Naive thymus-derived CD4-positive, alpha-beta T cell (primary cell): ENCODE measurements around the gene GAL3ST3. TPM values are rescaled to one million over a fixed set of nuclear protein-coding genes. Genes with fewer than 3 reads are reported as not detected.
A peak's percentile ranks its signal among the peaks of the same experiment; 100 is the strongest.

Source experiments
- ATAC-seq: fragments of 150-1000 bp; cut with Tn5 transposase; 2 replicates; pipeline ENCODE4 v1.10.0; 2021; ENCODE audit warnings: mild to moderate bottlenecking, moderate library complexity
- CTCF ChIA-PET: fragments of 350-600 bp; sonication (Branson Sonifier 250); formaldehyde crosslinking; loops from one replicate; lab custom pipeline; 2021; ENCODE audit warnings: antibody characterized with exemption; lab: Charles Lee
- POLR2A ChIA-PET: fragments of 350-600 bp; sonication (Branson Sonifier 250); formaldehyde crosslinking; loops from one replicate; lab custom pipeline; 2021; ENCODE audit warnings: antibody characterized with exemption, inconsistent platforms; lab: Charles Lee
- DNase-seq, 9 donors: peaks; one replicate each; pipeline versions ENCODE4 v3.0.0 to v3.0.0-alpha.2; 2020 to 2022; ENCODE audit warnings: mixed read lengths in 1 of 9
- H3K27ac ChIP-seq: one replicate; pipeline ENCODE4 v1.7.0; 2013; ENCODE audit warnings: mild to moderate bottlenecking, low read depth, low read length, moderate library complexity
- H3K27me3 ChIP-seq, 2 donors: one replicate each; pipeline ENCODE4 v1.7.0; 2013; ENCODE audit warnings: low read length in 2 of 2, mild to moderate bottlenecking in 2 of 2, moderate library complexity in 2 of 2; ENCODE audit not compliant: control insufficient read depth in 2 of 2, insufficient read depth in 2 of 2
- H3K36me3 ChIP-seq, 3 experiments: 1 replicate in 2 of 3; 2 replicates in 1 of 3; pipeline ENCODE4 v1.7.0; 2013; ENCODE audit warnings: low read length in 3 of 3, mild to moderate bottlenecking in 3 of 3, moderate library complexity in 1 of 3; ENCODE audit not compliant: insufficient read depth in 3 of 3, control insufficient read depth in 2 of 3
- H3K4me1 ChIP-seq, 2 donors: one replicate each; pipeline ENCODE4 v1.7.0; 2013; ENCODE audit warnings: low read length in 2 of 2, mild to moderate bottlenecking in 2 of 2, moderate library complexity in 1 of 2; ENCODE audit not compliant: control insufficient read depth in 2 of 2, insufficient read depth in 2 of 2
- H3K4me3 ChIP-seq: 2 replicates; pipeline ENCODE4 v1.7.0; 2013; ENCODE audit warnings: mild to moderate bottlenecking, low read length
- H3K9me3 ChIP-seq, 3 experiments: 1 replicate in 2 of 3; 2 replicates in 1 of 3; pipeline ENCODE4 v1.7.0; 2013; ENCODE audit warnings: low read length in 3 of 3; ENCODE audit not compliant: control insufficient read depth in 2 of 3
- H3K27ac Mint-ChIP-seq, 9 donors: one replicate each; pipeline ENCODE4 v1.8.0; 2020 to 2022; ENCODE audit warnings: mixed read lengths in 9 of 9, mild to moderate bottlenecking in 8 of 9, moderate library complexity in 5 of 9, inconsistent platforms in 2 of 9
- H3K27me3 Mint-ChIP-seq, 5 donors: one replicate each; pipeline ENCODE4 v1.8.0; 2021 to 2022; ENCODE audit warnings: mixed read lengths in 5 of 5, mild to moderate bottlenecking in 1 of 5
- H3K36me3 Mint-ChIP-seq, 5 donors: one replicate each; pipeline ENCODE4 v1.8.0; 2020 to 2022; ENCODE audit warnings: mixed read lengths in 5 of 5, mild to moderate bottlenecking in 3 of 5, inconsistent platforms in 1 of 5
- H3K4me1 Mint-ChIP-seq, 7 donors: one replicate each; pipeline ENCODE4 v1.8.0; 2020 to 2022; ENCODE audit warnings: mixed read lengths in 7 of 7, mild to moderate bottlenecking in 3 of 7, inconsistent platforms in 1 of 7
- H3K4me3 Mint-ChIP-seq, 10 donors: one replicate each; pipeline ENCODE4 v1.8.0; 2020 to 2022; ENCODE audit warnings: mild to moderate bottlenecking in 10 of 10, mixed read lengths in 10 of 10, moderate library complexity in 6 of 10, inconsistent platforms in 2 of 10
- H3K9me3 Mint-ChIP-seq, 11 donors: one replicate each; pipeline ENCODE4 v1.8.0; 2020 to 2022; ENCODE audit warnings: mixed read lengths in 11 of 11, mild to moderate bottlenecking in 4 of 11, inconsistent platforms in 1 of 11, moderate library complexity in 1 of 11
- intact Hi-C, 2 donors: fragments of 100-400 bp; cut with micrococcal nuclease; formaldehyde crosslinking; loops; one replicate each; pipeline ENCODE4 v1.15.1; 2023
- polyA plus RNA-seq, 2 donors: library from polyadenylated mRNA; unstranded; fragments of 300-500 nt; fragmentation: Illumina TruSeq; gene quantifications; one replicate each; pipeline ENCODE4 v1.2.3, GENCODE V29; 2021
- total RNA-seq, 6 experiments: library from RNA in 5 of 6; stranded (reverse) in 5 of 6; gene quantifications; 1 replicate in 5 of 6; 2 replicates in 1 of 6; pipeline ENCODE4 v1.2.3 and lab custom pipeline; 2021 to 2026

Gene GAL3ST3
- total and polyA plus RNA-seq, 7 experiments from 2014 or later: not detected

GRCh38 chr11:66052664-66052982 is 3.7 kb upstream of the GAL3ST3 start:
- ATAC-seq (no peak), DNase-seq (no peak)
- Histone ChIP-seq H3K27ac (peak overlapping the region; percentile 93), H3K4me1 (peaks cover 14 to 18% of the 10 kb centered on the region in 2 donors), H3K9me3 (no peaks in the 10 kb centered on the region), H3K4me3 (peak overlapping the region; percentile 88), H3K27me3 (no peaks in the 10 kb centered on the region), H3K36me3 (peaks cover 12 to 46% (median 24%) of the 10 kb centered on the region in 3 experiments)
- H3K4me3 Mint-ChIP-seq: peak overlapping the region; percentile 95 to 100 (median 98)
- peaks cover 0 to 9% (median 0%) of the 10 kb centered on the region in 5 donors for H3K27me3 Mint-ChIP-seq
- H3K36me3 Mint-ChIP-seq: peaks cover 4 to 32% (median 14%) of the 10 kb centered on the region in 5 donors
- ChIA-PET POLR2A (interaction anchor here (0.6 to 3.8 kb wide), 16 partner anchors 11 to 737 kb away, joined by 3 to 37 read pairs (median 5); partner anchors contain the start of genes BANF1, CCDC85B, EIF1AD and KAT5), CTCF (interaction anchor here (0.5 to 5.7 kb wide), 9 partner anchors 9 to 193 kb away, joined by 3 to 36 read pairs (median 3); partner anchors contain the start of gene MUS81)
- peaks cover 17 to 44% (median 38%) of the 10 kb centered on the region in 7 donors for H3K4me1 Mint-ChIP-seq
- peak overlapping the region; percentile 95 to 99 (median 98) for H3K27ac Mint-ChIP-seq
- intact Hi-C loops: loop anchor here (1.0 to 10.0 kb wide), 10 partner anchors 49 to 482 kb away; partner anchors contain the start of genes BANF1 (in 2 of the 2), CFL1 (in 2 of the 2), EIF1AD (in 2 of the 2) and FOSL1 (in 1 of the 2)
- peaks cover 0 to 2% (median 0%) of the 10 kb centered on the region in 11 donors for H3K9me3 Mint-ChIP-seq

DNA sequence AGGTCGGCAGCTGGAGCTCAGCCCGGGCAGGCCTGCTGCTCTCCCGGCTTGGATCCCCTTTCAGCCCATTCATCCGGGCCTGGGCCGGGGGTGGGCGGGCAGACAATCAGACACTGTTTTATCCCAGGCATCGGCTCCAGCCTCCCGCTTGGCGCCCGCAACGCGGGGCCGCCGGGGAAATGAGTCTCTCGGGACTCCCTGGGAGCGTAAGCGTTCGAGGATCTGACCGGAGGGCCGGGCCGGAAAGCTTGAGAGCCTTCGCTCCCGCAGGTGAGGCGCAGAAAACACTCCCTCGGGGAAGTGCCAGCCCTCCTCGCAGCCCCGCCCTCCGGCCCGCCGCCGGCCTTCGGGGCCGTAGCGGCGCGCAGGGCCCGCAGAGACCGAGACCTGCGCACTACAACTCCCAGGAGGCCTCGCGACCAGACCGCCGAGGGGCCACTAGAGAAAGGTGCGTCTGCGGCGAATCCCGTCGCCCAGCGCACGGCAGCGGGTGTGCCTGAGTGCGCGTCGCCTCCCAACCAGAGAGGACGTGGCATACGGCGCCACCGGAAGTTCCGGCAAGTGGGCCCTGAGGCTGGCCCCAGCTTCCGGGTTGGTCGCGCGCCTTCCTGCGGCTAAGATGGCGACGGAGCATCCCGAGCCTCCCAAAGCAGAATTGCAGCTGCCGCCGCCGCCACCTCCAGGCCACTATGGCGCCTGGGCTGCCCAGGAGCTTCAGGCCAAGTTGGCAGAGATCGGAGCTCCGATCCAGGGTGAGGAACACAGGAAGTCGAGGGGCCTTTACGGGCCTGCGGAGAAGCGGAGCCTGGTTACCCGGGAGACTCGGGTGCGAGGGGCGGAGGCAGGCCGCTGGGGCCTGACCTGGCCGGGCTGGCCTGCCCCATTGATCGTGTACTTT is 3.1 kb upstream of the GAL3ST3 start, which contains the start of gene SF3B2:
SF3B2 (plus strand) TSS at position 599 of the 898 bp plus-strand sequence; CDS start at position 620, 21 bp downstream.
- ATAC-seq: peak; percentile 99
- Mint-ChIP-seq H3K4me1 (peaks cover 17 to 44% (median 38%) of the 10 kb centered on the region in 7 donors), H3K27ac (peak within 1 kb of the TSS; percentile 95 to 99 (median 98)), H3K27me3 (peaks cover 0 to 9% (median 0%) of the 10 kb centered on the region in 5 donors), H3K4me3 (peak within 1 kb of the TSS; percentile 95 to 100 (median 98)), H3K9me3 (peaks cover 0 to 2% (median 0%) of the 10 kb centered on the region in 11 donors), H3K36me3 (peaks cover under 1 to 28% (median 11%) of the 10 kb centered on the region in 5 donors)
- intact Hi-C loops: loop anchor here (1.0 to 10.0 kb wide), 11 partner anchors 49 to 482 kb away; partner anchors contain the start of genes BANF1 (in 2 of the 2), CFL1 (in 2 of the 2), EIF1AD (in 2 of the 2) and FIBP (in 1 of the 2)
- Histone ChIP-seq H3K4me1 (peaks cover 14 to 18% of the 10 kb centered on the region in 2 donors), H3K27me3 (no peaks in the 10 kb centered on the region), H3K27ac (peak within 1 kb of the TSS; percentile 93), H3K9me3 (no peaks in the 10 kb centered on the region), H3K4me3 (peak within 1 kb of the TSS; percentile 88), H3K36me3 (peaks cover 12 to 39% (median 21%) of the 10 kb centered on the region in 3 experiments)
- peak; percentile 81 to 94 (median 93) for DNase-seq
- ChIA-PET CTCF (interaction anchor here (0.5 to 5.7 kb wide), 8 partner anchors 8 to 192 kb away, joined by 3 to 36 read pairs (median 4); partner anchors contain the start of gene MUS81), POLR2A (interaction anchor here (0.6 to 3.8 kb wide), 21 partner anchors 11 to 917 kb away, joined by 3 to 37 read pairs (median 5); partner anchors contain the start of genes BANF1, CCDC85B, CFL1 and EIF1AD)

- DNase-seq (no peak), ATAC-seq (no peak)
- no peaks in the 10 kb centered on the region for H3K27me3 ChIP-seq
- ChIA-PET POLR2A (interaction anchor here (0.9 to 3.8 kb wide), 9 partner anchors 18 to 916 kb away, joined by 3 to 37 read pairs (median 6); partner anchors contain the start of genes BANF1, CFL1, EIF1AD and PACS1), CTCF (interaction anchor here (5.7 kb wide), 1 partner anchor 17 kb away, joined by 36 read pairs; no protein-coding TSS in a partner anchor)
- H3K4me1 ChIP-seq: peaks cover 14 to 18% of the 10 kb centered on the region in 2 donors
- Mint-ChIP-seq H3K4me1 (peaks cover 17 to 44% (median 38%) of the 10 kb centered on the region in 7 donors), H3K27me3 (peaks cover 0 to 13% (median 0%) of the 10 kb centered on the region in 5 donors), H3K27ac (peak overlapping the region; percentile 64 to 99 (median 96)), H3K4me3 (peak overlapping the region; percentile 90 to 99 (median 96)), H3K9me3 (peaks cover 0 to 2% (median 0%) of the 10 kb centered on the region in 11 donors), H3K36me3 (peaks cover 0 to 24% (median 11%) of the 10 kb centered on the region in 5 donors)
- intact Hi-C loops: loop anchor here (1.0 to 10.0 kb wide), 5 partner anchors 147 to 399 kb away; partner anchors contain the start of genes FIBP (in 1 of the 2), FOSL1 (in 1 of the 2), RAB1B (in 1 of the 2) and YIF1A (in 1 of the 2)
- H3K36me3 ChIP-seq: peaks cover 8 to 33% (median 14%) of the 10 kb centered on the region in 3 experiments
- peak overlapping the region; percentile 88 for H3K4me3 ChIP-seq
- peak overlapping the region; percentile 93 for H3K27ac ChIP-seq
- no peaks in the 10 kb centered on the region for H3K9me3 ChIP-seq
These were observed 2.4 kb upstream of the GAL3ST3 start for GRCh38 chr11:66051371-66051765.

DNA sequence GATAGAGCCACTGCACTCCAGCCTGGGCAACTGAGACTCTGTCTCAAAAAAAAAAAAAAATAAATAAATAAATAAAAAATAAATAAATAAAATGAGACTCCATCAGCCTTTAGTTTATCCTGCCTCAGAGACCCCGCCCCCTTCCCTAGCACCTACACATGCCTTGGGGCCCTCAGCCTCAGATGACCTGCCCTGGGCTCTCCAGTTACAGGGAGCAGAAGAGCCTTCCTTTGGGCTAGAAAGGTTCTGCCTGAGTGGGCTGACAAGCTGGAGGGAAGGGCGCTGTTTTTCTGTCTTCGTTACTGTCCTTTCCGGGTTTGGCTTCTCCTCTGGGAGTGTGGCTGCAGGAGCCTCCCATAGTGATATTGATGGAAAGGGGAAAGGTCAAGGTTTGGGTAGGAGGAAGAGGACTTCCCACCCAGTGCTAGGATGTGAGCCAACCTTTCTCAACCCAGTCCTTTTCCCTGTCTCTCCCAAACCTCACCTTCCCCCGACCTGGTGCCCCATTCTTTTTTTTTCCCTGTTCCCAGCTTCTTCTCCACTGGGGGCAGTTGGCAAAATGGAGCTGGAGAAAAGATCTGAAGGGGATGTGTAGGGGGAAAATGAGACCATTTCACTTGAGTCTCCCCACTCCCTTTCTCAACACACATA is 1.7 kb upstream of the GAL3ST3 start:
- H3K4me3 Mint-ChIP-seq: peak overlapping the region; percentile 90 to 99 (median 96)
- Histone ChIP-seq H3K4me1 (peaks cover 14 to 18% of the 10 kb centered on the region in 2 donors), H3K27me3 (no peaks in the 10 kb centered on the region), H3K36me3 (peaks cover 7 to 26% (median 10%) of the 10 kb centered on the region in 3 experiments), H3K9me3 (no peaks in the 10 kb centered on the region), H3K4me3 (no peak overlapping the region), H3K27ac (peak overlapping the region; percentile 93)
- H3K27ac Mint-ChIP-seq: peak overlapping the region; percentile 64 to 99 (median 96)
- peaks cover 0 to 2% (median 0%) of the 10 kb centered on the region in 11 donors for H3K9me3 Mint-ChIP-seq
- peaks cover 0 to 13% (median 0%) of the 10 kb centered on the region in 5 donors for H3K27me3 Mint-ChIP-seq
- intact Hi-C loops: loop anchor here (1.0 to 10.0 kb wide), 5 partner anchors 146 to 398 kb away; partner anchors contain the start of genes FIBP (in 1 of the 2), FOSL1 (in 1 of the 2), RAB1B (in 1 of the 2) and YIF1A (in 1 of the 2)
- peaks cover 0 to 20% (median 11%) of the 10 kb centered on the region in 5 donors for H3K36me3 Mint-ChIP-seq
- peaks cover 17 to 46% (median 40%) of the 10 kb centered on the region in 7 donors for H3K4me1 Mint-ChIP-seq
- DNase-seq (no peak), ATAC-seq (no peak)
- ChIA-PET CTCF (interaction anchor here (0.6 kb wide), 1 partner anchor 1021 kb away, joined by 6 read pairs; no protein-coding TSS in a partner anchor), POLR2A (interaction anchor here (1.2 to 3.8 kb wide), 6 partner anchors 19 to 916 kb away, joined by 3 to 37 read pairs (median 7); partner anchors contain the start of genes BANF1, CFL1, EIF1AD and PACS1)

DNA sequence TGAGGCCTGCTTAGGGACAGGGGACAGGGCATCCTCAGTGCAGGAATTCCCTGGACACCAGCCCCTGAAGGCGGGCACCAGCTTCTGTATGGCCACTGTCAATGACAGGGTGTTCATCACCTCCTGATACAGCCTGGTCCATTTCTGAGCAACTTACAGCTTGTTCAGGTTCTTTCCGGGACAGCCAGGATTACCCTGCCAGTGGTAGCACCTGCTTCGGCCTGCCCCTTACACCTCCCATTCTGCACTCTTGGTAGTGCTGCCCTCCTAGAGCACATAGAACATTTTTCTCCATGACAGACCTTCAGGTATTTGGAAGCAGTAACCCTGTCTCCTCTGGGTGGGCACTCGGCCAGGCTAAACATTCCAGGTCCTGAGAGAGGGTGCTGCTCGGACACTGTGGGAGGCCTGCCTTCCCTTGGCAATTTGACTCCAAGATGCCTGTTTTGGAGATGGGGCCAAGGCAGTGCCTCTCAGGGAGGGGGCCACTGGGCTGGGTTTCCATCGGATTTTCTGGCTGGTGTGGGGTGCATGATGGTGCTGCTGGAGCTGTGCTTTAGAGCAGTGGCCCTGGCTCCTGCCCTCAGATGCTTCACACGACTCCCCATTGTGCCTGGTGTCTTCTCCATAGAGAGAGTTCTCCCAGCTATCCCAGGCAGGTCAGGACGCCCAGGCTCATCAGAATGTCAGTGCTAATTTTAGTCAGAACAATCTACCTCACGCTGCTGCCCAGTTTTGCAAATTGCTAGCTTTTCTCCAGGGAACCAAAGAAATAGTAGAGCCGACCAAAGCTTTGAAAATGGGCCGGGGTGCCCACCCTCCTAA is 1.2 kb downstream of the GAL3ST3 start:
- intact Hi-C loops: no loop called here
- peaks cover 20 to 41% (median 32%) of the 10 kb centered on the region in 7 donors for H3K4me1 Mint-ChIP-seq
- Histone ChIP-seq H3K36me3 (peaks cover 0 to 6% (median 0%) of the 10 kb centered on the region in 3 experiments), H3K9me3 (no peaks in the 10 kb centered on the region), H3K4me1 (peaks cover 6 to 15% of the 10 kb centered on the region in 2 donors), H3K4me3 (no peak overlapping the region), H3K27me3 (no peaks in the 10 kb centered on the region), H3K27ac (no peak overlapping the region)
- ChIA-PET CTCF (interaction anchor here (0.5 to 4.2 kb wide), 4 partner anchors 25 to 87 kb away, joined by 3 to 30 read pairs (median 3); no protein-coding TSS in a partner anchor), POLR2A (interaction anchor here (1.7 kb wide), 1 partner anchor 86 kb away, joined by 4 read pairs; no protein-coding TSS in a partner anchor)
- peaks cover 0 to 5% (median 4%) of the 10 kb centered on the region in 5 donors for H3K36me3 Mint-ChIP-seq
- H3K27ac Mint-ChIP-seq: peak overlapping the region in 1 of 9 donors; percentile 78
- no peak for ATAC-seq
- peak overlapping the region in 2 of 10 donors; percentile 23 to 25 for H3K4me3 Mint-ChIP-seq
- peaks cover 0 to 13% (median 0%) of the 10 kb centered on the region in 5 donors for H3K27me3 Mint-ChIP-seq
- H3K9me3 Mint-ChIP-seq: no peaks in the 10 kb centered on the region
- DNase-seq: no peak
